PFSK-1 (cell line): ENCODE results near the gene FAM210B.

ENCODE experiments used
- FOXP2 ChIP-seq: optimal IDR thresholded peaks from 2 replicates; pipeline ENCODE3; 2011; ENCODE audit warnings: borderline replicate concordance, control low read depth, inconsistent platforms; ENCODE audit not compliant: insufficient read depth; ENCODE audit errors: extremely low read length, extremely low read depth
- POLR2AphosphoS5 ChIP-seq: IDR thresholded peaks from 2 replicates; pipeline ENCODE4 v1.6.1; 2012; ENCODE audit warnings: low read depth, mild to moderate bottlenecking, control low read depth, low read length, moderate library complexity
- SIN3A ChIP-seq: IDR thresholded peaks from 2 replicates; pipeline ENCODE4 v1.6.1; 2012; ENCODE audit warnings: mild to moderate bottlenecking, low read length, moderate library complexity, borderline replicate concordance; ENCODE audit not compliant: insufficient read depth
- TAF1 ChIP-seq: IDR thresholded peaks from 2 replicates; pipeline ENCODE4 v1.6.1; 2012; ENCODE audit warnings: low read length, control low read depth, borderline replicate concordance; ENCODE audit not compliant: insufficient read depth
- TF ChIP-seq, protein P1 (sequence below), 2 experiments: IDR thresholded peaks; 2 replicates each; pipeline versions ENCODE4 v1.6.1 to v1.8.0; 2011 to 2012; ENCODE audit warnings: low read depth in 2 of 2, low read length in 2 of 2, control low read depth in 1 of 2, inconsistent platforms in 1 of 2, mild to moderate bottlenecking in 1 of 2, moderate library complexity in 1 of 2; ENCODE audit not compliant: insufficient read depth in 1 of 2

The FAM210B gene

DNA sequence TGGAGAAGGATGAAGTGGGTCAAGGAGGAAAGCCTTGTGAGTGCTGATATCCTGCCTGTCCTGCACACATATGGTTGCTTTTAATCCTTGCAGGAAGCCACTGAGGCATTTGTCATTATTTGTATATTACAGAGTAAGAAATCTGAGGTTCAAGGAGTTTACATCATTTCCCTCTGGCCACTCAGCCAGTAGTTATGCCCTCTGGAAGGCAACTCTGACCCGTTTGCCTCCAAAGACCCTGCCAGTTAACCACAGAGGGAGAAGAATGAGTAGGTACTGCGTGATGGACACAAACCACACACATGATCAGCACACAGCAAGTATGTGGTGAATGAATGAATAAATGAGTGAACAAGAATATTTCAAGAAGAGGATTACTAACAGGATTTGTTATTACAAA lies 7.9 kb upstream of the FAM210B start:
- TF ChIP-seq POLR2AphosphoS5 (no peak), FOXP2 (no peak), SIN3A (no peak), TAF1 (no peak)
- TF ChIP-seq, protein P1, sequence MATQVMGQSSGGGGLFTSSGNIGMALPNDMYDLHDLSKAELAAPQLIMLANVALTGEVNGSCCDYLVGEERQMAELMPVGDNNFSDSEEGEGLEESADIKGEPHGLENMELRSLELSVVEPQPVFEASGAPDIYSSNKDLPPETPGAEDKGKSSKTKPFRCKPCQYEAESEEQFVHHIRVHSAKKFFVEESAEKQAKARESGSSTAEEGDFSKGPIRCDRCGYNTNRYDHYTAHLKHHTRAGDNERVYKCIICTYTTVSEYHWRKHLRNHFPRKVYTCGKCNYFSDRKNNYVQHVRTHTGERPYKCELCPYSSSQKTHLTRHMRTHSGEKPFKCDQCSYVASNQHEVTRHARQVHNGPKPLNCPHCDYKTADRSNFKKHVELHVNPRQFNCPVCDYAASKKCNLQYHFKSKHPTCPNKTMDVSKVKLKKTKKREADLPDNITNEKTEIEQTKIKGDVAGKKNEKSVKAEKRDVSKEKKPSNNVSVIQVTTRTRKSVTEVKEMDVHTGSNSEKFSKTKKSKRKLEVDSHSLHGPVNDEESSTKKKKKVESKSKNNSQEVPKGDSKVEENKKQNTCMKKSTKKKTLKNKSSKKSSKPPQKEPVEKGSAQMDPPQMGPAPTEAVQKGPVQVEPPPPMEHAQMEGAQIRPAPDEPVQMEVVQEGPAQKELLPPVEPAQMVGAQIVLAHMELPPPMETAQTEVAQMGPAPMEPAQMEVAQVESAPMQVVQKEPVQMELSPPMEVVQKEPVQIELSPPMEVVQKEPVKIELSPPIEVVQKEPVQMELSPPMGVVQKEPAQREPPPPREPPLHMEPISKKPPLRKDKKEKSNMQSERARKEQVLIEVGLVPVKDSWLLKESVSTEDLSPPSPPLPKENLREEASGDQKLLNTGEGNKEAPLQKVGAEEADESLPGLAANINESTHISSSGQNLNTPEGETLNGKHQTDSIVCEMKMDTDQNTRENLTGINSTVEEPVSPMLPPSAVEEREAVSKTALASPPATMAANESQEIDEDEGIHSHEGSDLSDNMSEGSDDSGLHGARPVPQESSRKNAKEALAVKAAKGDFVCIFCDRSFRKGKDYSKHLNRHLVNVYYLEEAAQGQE (IDR thresholded peaks at IDR 0.05; ENCODE audit: insufficient read depth in 1 of 2, low read depth in 2 of 2, low read length in 2 of 2): no peak

DNA sequence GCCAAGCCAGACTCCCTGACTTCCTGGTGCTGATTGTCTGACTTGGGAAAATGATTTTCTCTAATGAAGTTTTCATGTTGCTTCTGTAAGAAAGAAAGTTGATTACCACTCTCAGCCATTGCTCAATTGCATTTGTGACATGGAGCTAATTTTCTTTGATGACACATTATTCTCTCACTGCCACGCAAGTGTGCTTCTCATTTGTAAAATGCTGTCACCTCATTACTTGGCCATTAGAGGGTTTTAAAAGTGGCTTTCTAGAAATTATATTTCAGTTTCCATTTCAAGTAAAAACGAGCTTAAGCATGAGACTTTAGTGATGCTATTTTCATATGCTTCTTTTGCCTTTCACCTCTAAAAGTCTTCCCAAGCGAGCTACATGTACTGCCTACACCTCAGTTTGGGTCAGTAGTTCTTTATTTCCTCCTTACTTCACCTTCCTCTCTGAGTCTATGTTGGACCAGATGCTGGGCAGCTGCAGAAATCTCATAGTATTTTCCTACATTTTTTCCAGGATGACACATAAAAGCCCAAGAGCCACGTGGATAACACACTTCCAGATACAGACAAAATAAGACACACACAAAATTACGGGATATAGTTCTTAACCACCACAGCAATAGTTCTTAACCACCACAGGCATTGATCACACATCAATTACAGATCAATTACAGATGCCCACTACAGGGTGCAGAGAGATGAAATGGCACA lies 6.3 kb upstream of the FAM210B start:
- no peak for TF ChIP-seq FOXP2

DNA sequence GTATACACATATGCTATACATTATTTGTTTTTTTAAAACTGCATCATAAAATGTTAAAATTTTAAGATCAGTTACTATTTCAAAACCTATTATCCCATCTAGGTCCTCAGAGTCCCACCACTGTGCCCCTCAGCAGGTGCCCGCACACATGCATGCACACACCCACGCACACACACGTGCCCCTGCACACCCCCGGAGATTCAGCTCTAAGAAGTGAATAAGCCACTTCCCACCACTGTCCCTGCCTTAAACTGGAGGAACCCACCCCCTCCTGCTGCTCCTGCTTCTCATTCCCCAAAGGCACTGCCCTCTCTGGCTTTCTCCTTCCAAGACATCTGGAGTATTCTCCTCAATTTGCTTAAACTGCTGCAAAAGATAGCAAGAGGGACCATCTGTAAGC lies 5.4 kb upstream of the FAM210B start:
- no peak for TF ChIP-seq SIN3A
- TF ChIP-seq, protein P1 (IDR thresholded peaks at IDR 0.05; ENCODE audit: insufficient read depth in 1 of 2, low read depth in 2 of 2, low read length in 2 of 2): no peak
- TF ChIP-seq POLR2AphosphoS5: no peak
- no peak for TF ChIP-seq TAF1
- no peak for TF ChIP-seq FOXP2

DNA sequence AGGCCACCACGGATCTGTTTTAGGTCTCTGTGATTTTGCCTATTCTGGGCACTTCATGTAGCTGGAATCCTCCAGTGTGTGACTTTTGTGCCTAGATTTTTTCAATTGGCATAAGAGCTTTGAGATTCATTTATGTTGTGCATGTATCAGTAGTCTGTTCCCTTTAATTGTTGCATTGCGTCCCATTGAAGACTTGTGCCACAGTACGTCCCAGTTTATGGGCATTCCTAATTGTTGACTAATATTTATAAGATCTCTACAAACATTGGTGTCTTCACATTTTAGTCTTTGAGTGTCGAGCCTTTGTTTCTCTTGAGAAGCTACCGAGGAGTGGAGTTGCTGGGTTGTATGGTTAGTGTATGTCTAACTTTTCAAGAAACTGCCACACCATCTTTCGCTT lies 704 bp upstream of the FAM210B start:
- TF ChIP-seq FOXP2 (no peak), TAF1 (no peak), POLR2AphosphoS5 (no peak), SIN3A (no peak)
- TF ChIP-seq, protein P1 (IDR thresholded peaks at IDR 0.05; ENCODE audit: insufficient read depth in 1 of 2, low read depth in 2 of 2, low read length in 2 of 2): no peak

DNA sequence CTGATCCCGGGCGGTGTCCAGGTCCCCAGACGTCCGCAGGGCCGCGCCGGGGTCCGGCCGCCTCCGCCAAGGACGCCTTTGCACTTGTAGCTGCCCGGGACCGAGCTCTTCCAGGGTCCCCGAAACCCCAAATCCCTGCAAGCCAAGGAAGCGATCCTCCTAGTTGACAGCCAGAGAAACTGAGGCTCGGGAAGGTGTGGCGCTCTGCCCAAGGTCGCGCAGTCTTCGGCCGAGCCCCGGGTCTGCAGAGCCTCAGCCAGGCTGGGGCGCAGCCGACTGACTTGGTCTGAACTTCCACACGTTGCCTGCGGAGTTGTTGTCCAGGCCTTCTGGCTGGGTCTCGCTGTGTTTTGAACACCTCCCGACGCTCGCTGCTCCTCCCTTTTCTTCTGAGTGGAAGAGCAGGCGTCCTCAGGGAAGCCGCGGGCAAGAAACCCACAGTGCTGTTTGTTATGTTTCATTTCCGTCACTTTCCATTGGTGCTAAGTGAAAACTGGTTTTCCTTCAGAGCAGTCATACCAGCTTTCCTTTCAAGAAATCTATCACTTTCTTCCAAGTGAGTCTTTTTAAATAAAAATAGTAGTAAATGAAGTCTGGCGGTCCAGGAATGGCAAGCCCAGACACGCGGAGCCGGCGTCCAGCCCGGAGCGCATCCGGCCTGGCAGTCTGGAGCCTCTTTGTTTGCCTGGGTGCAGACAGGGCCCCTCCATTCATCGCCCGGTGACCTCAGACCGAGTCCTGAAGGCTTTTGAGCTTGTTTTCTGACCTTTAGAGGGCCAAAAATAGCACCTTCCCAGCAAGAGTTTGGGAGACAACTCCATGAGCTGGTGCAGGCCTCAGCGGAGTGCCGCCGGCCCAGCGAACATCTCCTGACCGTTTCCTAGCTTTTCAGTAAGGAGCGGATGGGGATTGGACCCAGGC lies 698 bp downstream of the FAM210B start:
- no peak for TF ChIP-seq FOXP2
- TF ChIP-seq TAF1: no peak
- no peak for TF ChIP-seq SIN3A
- TF ChIP-seq, protein P1 (IDR thresholded peaks at IDR 0.05; ENCODE audit: insufficient read depth in 1 of 2, low read depth in 2 of 2, low read length in 2 of 2): no peak
- no peak for TF ChIP-seq POLR2AphosphoS5
